Activated T-helper 1 cell treated with anti-CD3 and anti-CD28 coated beads, Interleukin-2, amount 50 U/mL, for 16 hours (primary cell): ENCODE measurements around the gene GRID1.

Experiments
- DNase-seq, 2 donors: peaks; one replicate each; pipeline ENCODE4 v3.0.0-alpha.2; 2020; ENCODE audit warnings: low read depth in 1 of 2, low spot score in 1 of 2

Gene GRID1

DNA sequence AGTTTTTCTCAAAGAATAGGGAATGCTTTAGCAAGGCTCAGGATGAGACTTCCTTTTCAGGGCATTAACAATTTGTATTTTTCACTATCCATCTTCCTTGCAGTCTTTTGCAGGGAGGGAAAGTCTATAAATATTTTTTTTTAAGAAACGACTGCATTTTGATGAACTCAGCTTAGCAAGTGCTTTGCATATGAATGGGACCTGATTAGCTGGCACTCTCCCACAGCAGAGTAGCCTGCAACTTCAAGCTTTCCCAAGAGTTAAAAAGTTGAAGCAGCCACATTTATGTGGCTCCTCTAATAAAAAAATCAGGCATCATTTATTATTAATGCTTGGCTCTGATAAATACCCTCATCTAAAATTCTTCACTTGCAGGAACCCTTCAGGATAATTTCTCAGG, 134.0 kb downstream of the GRID1 start:
- DNase-seq, result no peak

DNA sequence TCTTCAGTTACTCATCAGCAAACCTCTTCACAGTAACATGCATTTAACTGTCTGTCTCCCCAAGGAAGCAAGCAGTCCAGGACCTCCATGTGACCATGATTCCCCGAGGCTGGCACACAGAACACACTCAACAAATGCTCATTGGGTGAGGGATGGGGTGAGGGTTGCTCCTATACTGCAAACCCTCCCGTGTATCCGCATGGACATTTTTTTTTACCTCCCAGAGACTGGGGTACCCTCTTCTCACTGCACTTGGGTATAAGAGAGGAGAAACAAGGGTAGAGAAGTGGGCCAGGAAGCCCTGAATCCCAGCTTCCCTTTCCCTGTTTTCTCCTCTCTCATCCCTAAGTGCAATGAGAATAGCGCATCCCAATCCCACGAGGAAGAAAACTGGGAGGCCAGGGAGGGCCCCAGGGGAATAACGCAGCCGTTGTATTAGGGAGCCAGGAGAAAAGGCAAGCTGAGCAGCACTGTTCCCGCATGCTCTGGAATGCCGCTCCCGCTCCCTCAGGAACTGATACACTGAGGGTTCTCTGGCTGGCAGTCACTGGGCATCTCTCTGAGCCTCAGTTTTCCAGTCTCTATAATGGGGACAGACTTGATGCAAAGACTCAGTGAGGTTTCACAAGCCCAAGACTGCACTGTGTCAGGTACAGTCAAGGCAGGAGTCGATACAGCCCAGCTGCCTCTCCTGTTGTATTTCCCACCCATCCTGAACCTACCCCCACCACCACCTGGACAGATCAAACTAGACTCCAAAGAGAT, 134.6 kb downstream of the GRID1 start:
- no peak for DNase-seq

DNA sequence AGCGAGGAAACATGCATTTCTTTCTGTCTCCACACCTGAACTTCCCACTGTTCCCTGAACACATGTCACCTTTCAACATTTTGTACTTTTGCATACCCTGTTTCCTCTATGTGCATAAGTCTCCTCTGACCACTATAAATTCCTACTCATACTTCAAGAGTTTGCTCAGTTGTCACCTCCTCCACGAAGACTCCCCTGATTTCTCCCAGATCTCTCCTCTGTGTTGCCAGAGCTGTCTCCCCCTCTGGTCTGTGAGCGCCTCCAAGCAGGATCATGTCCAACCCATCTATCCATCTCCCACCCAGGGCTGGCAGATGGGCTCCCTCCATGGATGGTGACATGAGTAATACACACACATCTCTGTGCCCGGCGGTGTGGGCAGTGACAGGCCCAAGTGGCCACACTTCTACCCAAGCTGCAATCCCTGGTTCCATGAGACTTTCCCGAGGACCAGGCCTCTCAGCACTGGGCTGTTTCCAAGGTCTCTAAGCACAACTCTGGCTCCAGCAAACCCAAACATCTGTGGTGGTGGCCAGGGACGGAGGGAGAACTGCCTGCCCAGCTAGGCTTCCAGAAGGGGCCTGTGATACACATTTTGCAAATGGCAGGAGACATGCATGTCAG, 135.9 kb downstream of the GRID1 start:
- DNase-seq, result no peak

DNA sequence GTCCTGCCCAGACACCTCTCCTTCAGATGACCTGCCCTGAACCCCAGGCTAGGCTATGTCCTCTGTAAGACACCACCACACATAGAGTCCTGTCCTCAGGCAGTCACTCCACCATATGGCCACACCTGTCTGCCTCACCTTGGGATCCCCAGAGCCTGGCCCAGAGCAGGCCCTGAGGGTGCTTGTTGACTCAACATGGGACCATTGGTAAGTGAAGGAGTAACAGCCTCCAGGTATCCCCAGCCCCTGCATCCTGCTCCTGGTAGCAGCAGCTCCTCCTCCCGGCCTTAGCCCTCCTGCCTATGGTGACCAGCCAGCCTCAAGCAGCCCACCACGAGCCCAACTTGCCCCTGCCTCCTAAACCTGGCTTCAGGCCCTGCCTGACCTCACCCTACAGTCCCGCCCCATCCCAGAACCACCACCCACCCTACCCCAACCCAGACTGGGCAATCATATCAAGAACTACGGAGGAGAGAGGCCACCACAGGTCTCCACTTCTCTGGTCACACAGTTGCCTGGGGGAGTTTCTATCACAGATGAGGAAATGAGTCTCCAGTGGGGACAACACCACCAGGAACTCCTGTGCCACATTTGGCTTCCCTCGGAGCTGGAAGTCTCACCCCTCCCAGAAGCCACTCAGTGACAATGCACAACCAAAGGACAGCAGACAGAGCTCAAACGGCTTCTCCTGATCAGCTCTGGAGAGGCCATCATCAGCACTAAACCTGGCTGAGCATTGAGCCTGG, 136.6 kb downstream of the GRID1 start:
- no peak for DNase-seq

DNA sequence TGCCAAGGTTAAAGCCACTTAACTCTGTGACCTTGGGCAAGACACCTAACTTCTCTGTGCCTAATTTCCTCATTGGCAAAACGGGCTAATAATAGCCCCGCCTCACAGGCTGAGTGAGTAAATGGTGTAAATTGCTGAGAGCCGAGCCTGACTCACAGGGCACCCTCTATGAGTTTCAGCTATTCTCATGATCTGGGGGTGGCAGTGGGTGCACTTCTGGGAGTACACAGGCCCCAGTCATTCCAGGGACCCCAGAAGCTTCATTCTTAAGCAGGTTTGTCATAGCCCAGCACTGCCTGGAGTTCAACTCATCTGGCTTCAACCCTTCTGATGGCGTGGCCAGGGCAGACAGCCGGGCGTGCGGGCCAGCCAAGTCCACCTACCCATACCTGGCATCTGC, 137.2 kb downstream of the GRID1 start:
- DNase-seq, result no peak

DNA sequence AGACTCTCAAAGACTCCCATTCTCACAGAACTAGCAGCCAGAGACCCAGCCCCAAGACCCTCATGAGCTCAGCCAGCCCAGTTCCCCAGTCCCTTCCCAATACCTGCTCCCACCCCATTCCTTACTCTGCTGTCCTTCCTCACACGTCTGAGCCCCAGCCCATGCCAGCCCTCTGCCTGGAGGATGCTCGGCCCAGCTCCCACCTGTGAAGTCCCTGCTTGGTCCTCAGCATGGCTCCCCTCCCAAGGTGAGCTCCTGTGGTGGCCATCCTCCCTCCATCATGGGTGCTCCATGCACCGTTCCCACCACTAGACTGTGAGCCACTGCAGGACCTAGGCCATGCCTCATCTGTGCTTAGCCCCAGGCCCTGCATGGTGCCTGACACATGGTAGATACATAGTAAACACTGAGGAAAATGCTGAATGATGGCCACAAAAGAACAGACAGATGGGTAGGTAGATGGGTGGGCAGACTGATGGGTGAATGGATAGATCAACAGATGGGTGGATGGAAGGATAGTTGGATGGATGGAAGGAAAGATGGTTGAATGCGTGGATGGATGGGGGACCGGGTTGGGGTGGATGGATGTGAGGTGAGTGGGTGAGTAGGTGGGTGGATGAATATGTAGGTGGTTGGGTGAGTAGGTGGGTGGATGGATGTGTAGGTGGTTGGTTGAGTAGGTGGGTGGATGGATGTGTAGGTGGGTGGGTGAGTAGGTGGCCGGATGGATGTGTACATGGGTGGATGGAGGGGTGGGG, 138.9 kb downstream of the GRID1 start:
- DNase-seq, result no peak

DNA sequence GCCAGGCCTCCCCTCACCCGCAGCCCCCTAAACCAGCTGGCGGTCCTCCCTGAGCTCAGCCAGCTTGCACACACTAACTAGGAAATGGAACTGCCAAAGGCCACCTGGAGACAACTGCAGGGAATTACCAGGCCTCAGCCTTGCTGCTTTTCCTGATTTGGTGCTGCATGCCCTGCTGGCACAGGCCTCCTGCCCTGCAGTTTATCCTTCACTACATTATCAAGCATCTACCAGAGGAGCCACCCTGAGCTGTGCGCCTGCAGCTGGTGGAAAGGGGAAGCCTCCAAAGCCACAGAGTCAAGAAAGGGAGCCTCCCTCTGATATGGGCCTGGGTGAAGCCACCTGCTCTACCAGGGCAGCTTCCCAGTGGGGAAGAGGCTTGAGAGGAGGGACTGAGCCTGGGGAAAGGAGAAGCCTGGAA, 139.8 kb downstream of the GRID1 start:
- DNase-seq, result no peak

DNA sequence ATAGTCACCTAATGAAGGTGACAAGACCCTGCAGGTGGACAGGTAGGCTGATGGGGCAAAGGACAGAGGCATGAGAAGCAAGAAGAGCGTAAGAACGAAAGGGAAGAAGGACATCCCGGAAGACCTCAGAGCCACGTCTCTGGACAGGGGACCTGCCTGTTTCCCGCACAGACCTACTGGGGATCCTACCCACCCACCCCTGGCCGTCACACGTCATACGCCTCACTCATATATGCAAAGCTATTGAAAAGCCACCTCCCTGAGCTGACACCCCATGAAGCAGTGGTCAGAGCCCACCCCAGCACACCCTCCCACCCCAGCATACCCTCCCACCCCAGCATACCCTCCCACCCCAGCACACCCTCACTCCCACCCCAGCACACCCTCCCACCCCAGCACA, 140.6 kb downstream of the GRID1 start:
- DNase-seq, result no peak

DNA sequence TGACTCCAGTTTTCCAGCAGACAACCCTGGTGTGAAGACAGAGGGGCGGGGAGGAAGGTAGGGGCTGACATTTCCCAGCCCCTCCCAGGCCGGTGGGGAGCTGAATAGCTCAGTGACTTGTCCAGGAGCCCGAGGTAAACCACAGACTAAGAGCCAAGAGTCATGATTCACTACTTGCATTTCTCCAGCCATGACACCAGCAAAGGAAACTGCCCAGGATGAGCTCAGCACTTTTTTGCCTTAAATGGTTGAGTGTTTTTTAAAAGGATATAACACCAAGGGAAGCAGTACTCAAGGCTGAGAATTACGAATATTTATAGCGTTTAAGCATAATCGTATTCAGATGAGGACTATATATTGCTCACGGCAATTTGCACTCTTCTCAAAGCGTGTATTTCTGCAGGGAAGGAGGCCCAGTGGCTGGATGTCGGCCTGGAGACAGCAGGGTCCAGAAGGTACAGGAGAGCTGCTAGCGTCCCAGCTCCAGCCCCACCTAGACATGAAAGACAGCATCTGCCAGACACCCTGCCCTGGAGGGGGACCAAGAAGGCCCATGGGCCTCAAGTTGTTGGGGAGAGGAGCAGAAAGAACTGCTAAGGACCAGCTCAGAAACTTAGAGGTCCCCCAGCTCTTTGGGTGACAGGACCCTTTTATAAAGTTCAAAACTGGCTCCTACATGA, 141.4 kb downstream of the GRID1 start:
- no peak for DNase-seq

DNA sequence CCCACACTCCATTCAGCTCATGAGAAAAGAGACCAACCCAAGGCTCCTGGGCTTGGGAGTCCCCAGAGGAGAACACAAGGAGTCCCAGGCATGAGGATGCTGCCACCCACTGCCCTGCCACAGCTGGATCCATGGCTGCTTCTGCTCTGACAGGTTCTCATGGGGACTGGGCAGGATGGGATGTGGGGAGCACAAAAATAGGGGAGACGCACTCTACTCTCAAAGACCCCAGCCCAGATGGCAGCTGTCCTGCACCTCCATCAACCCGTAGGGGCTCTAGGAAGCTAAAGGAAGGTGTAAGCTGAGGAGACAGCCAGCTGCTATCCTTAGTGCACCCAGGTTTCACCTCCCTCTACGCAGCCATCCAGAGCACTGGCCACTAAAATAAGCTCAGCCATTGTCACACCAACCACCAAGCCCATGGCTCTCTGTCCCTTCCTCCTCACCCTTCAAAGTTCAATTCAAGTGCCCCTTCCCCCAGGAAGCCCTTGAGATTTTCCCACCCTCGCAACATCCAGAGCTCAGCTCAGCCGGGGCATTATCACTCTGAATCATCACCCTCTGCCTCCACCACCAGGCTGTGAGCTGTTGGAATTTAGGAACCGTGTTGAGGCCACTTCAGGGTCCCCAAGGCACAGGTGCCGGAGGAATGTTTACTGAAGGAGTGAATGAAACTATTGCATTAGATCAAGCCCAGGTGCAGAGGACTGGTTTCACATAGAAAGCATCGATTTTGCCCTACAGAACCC, 142.1 kb downstream of the GRID1 start:
- no peak for DNase-seq

DNA sequence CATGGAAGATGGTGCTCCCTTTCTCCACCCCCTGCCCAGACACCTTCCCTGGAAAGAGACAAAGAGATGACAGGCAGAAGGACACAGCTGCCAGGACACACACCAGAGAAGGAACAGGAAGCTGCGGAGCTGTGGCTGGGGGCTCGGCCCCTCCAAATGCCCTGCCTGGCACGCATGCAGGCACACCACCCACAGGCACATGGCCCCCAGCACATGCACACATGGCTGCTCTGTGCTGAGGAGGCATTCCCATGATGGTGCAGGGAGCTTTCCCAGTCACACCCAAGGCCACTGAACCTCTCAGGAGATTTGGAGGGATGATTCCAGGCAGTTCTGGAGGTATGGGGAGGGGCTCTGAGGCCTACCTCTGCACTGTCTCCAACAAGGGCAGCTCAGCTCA, 143.3 kb downstream of the GRID1 start:
- DNase-seq, result no peak

DNA sequence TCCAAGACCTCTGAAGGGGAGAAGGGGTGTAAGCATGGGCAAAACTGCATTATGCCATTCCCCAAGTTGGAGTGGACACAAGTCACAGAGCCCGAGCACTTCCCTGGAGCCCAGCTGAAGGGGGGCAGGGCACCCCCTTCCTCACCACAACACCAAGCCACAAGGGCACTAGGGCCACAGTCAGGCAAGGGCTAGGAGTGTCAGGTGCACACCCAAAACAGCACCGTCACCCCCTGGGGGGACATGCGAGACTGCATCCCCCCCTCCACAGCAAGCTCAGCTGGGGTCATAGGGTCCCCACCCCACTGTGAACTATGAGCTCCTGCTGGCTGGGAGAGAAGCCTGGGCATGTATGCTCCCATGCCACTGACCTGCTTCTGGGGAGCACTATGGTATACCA, 143.9 kb downstream of the GRID1 start:
- no peak for DNase-seq

DNA sequence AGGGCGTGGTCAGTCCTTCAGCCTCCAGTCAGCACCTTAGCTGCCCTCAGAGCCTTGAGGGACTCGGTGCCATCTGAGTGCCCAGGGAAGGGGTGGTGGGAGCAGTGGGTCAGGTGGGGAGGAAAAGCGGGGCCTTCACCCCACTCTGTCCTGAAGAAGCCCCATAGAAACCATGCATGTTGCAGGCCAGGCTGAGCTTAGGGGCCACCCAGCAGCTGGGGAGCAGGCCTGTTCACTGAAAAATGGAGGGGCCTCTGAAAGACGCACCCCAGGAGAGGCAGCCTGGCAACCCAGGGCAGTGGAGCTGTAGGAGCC, 144.3 kb downstream of the GRID1 start:
- no peak for DNase-seq

DNA sequence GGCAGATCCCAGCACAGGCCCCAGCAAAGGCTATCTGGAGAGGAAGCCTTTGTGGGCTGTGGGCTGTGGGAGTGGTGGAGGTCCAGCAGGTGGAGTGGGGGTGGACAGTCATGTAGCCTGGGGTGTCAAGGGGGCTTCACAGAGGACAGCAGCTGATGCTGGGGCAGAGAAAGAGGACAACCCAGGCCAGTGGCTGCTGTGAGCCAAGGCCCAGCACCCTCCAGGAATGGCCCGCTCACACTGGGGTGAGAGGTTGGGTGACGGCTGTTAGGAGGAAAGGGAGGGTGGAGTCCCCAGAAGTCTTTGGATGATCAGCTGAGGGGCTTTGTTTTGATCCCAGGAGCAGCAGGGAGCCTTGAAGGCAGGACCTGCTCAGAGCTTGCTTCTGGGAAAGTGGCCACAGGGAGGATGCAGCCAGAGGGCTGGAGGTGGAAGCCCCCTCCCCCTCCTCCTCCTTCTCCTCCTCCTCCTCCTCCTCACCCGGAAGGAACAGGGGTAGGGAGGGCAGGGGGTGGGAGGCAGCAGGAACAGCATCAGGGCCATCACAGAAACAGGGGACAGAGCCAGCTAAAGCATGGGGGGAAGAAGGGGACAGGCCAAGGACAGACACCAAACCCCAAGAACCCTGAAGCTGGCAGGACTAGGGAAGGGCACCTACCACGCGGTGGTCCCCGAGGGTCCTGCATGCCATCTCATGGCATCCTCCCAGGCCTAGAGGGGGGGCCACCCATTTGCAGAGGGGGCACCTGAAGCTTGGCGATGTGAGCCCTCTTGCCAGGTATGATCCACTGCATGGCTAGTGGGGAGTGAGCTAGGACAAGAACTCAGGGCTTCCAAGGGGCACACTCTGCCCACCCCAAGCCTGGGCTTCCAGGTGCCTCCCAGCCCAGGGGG, 144.9 kb downstream of the GRID1 start:
- no peak for DNase-seq

DNA sequence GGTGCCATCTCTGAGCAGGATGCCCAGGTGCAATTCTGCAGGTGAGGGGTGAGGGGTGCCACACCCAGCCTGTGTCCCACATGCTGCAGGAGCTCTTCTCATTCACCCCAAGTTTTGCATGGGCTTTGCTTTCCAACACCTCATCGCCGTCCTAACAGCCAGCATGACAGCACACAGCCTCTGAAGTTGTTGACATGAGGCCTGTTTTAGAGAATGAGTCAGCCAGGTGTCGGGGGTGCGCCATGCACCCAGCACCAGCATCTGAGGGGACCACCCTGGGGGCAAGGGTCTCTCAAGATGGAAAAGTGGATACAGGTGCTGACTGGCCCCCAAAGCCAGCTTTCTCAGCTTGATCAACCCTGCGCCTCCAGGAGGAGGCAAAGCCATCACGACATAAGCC, 146.0 kb downstream of the GRID1 start:
- DNase-seq, result no peak

DNA sequence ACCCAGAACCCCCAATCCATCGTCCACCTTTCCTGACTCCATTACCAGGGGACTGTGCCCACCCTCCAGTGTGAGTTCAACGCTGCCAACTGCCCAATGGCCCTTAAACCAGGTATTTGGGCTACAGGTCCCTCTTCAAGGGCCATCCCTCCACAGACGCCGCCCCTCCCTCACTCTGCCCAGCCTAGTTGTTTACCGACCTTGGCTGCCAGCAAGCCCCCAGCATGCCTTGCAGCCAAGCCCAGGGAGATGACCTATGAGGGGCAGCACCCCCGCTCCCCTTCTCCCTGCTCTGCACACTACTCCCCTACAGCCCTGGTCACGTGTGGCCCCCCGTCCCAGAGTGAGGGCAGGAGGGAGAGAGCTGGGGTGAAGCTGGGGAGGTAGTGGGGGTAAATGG, 147.3 kb downstream of the GRID1 start:
- no peak for DNase-seq

DNA sequence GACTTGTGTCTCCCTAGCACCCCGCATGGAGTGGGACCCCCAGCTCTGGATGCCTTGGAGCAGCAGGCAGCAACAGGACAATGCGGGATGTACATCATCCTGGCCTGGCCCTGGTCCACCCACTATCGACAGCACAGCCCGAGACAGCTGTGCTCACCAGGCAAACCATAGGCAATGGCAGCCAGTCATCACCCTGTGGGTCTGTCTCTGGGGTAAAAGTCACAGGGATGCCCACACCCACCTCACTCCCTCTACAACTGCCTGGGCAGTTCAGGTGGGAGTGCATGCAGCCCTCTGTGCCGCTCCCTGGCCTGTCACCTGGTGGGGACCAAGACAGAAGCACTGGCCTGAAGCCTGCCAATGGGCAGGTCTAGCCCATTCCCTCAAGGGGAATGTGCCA, 147.8 kb downstream of the GRID1 start:
- no peak for DNase-seq

DNA sequence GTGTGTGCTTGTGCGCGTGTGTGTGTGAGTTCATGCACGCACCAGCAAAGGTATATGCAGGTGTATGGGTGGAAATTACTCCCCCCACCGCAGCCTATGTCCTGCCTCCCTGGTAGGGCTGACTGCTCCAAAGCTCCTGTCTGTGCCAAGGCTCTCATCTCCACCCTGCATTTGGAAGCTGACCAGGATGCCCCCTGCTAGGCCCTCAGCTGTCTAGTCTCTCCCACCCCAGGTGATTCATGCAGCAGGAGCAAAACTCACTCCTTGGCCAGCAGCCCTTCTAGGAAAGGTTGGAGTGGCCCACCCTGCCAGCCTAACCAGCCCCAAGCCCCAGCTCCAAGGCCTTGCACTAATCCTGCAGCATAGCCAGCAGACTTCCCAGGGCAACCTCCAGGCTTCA, 148.4 kb downstream of the GRID1 start:
- DNase-seq, result no peak

DNA sequence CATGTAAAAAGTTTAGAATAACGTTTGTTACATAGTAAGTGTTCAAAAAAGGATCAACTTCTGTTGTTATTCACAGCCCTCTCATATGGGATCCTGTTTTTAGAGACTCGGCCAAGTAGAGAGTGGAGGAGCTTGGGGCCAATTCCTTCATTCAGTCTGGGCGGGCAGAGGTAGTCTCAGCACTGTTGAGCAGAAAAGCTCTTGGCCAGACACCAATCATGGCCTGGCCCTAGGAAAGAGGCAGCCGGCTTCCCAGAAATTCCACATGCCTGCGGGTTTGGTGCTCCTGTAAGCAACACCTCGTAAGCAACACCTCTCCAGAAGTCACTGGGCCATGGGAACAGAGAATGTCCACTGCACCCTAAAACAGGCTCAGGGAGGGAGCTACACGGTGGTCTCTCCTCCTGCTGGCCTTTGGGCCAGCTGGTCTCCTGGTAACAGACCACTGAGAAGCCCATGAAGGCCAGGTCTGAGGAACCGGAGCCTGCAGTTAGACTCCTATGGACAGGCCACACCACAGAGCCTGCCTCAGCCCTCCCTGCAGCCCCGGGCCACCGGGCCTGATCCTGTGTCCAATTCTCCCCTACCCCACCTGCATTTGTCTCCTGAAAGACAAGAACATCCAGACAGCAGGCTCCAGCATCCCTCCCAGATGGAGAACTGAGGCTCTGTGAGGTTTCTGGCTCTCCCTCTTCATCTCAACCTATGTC, 149.1 kb downstream of the GRID1 start:
- DNase-seq, result no peak
